Lung (tissue), 16 donors: ENCODE results near the gene WDR90. TPM values are rescaled to one million over a fixed set of nuclear protein-coding genes. Genes with fewer than 3 reads are reported as not detected.

Source experiments
- ATAC-seq: fragments of 200-7000 bp; cut with Tn5 transposase; one replicate; pipeline ENCODE4 v1.9.1; 2020; ENCODE audit warnings: moderate number of reproducible peaks; ENCODE audit not compliant: insufficient read depth, low FRiP score
- DNase-seq, 3 donors: peaks; one replicate each; pipeline ENCODE4 v3.0.0-alpha.2; 2013 to 2017
- H3K27ac ChIP-seq, 2 donors: one replicate each; pipeline ENCODE4 v1.5.1; 2013; ENCODE audit warnings: mild to moderate bottlenecking in 2 of 2, moderate library complexity in 2 of 2, control low read depth in 1 of 2, inconsistent platforms in 1 of 2, low read depth in 1 of 2, low read length in 1 of 2
- H3K27me3 ChIP-seq, 3 donors: one replicate each; pipeline ENCODE4 v1.5.1; 2013; ENCODE audit warnings: low read length in 2 of 3; ENCODE audit not compliant: control insufficient read depth in 3 of 3, insufficient read depth in 3 of 3
- H3K36me3 ChIP-seq, 4 donors: one replicate each; pipeline ENCODE4 v1.5.1; 2013; ENCODE audit warnings: low read length in 4 of 4, mild to moderate bottlenecking in 1 of 4, moderate library complexity in 1 of 4; ENCODE audit not compliant: control insufficient read depth in 4 of 4, insufficient read depth in 4 of 4
- H3K4me1 ChIP-seq, 5 donors: one replicate each; pipeline ENCODE4 v1.5.1; 2013; ENCODE audit warnings: low read length in 5 of 5, mild to moderate bottlenecking in 2 of 5, moderate library complexity in 1 of 5; ENCODE audit not compliant: control insufficient read depth in 5 of 5, insufficient read depth in 5 of 5
- H3K4me3 ChIP-seq: one replicate; pipeline ENCODE4 v1.5.1; 2013; ENCODE audit warnings: mild to moderate bottlenecking, control low read depth, moderate library complexity
- H3K9ac ChIP-seq, 2 donors: one replicate each; pipeline ENCODE4 v1.5.1; 2013; ENCODE audit warnings: low read length in 2 of 2, control low read depth in 1 of 2; ENCODE audit not compliant: insufficient read depth in 1 of 2
- H3K9me3 ChIP-seq, 4 donors: one replicate each; pipeline ENCODE4 v1.5.1; 2013; ENCODE audit warnings: low read length in 3 of 4, mild to moderate bottlenecking in 1 of 4, moderate library complexity in 1 of 4; ENCODE audit not compliant: control insufficient read depth in 4 of 4, insufficient read depth in 3 of 4
- WGBS, 2 donors: extraction: QIAGEN DNeasy Blood & Tissue Kit; methylation state at CpG; one replicate each; pipeline ENCODE4 v1.1.7; 2013; 5-methylcytosine and 5-hydroxymethylcytosine counted together
- long read RNA-seq, 5 donors: transcript quantifications; one replicate each; lab custom pipeline, GENCODE V29; 2026
- polyA plus RNA-seq, 2 donors: library from polyadenylated mRNA; stranded (reverse); fragments of 200-250 nt; gene quantifications; one replicate each; pipeline ENCODE4 v1.2.1, GENCODE V29; 2013
- total RNA-seq, 2 donors: library from RNA; depleted of rRNA in 1 of 2; stranded (reverse); fragments of >200 nt in 1 of 2; gene quantifications; one replicate each; pipeline ENCODE4 v1.2.1, GENCODE V29; 2014 to 2021
- TF ChIP-seq, protein P1 (sequence below): IDR thresholded peaks from 2 replicates; pipeline ENCODE4 v1.5.1; 2012; ENCODE audit warnings: mild to moderate bottlenecking; ENCODE audit errors: control extremely low read depth, extremely low read depth
- donor health status: control.
- donor health status: control.
- donor health status: Bipolar disorder and iron deficiency.
- donor health status: healthy.
- donor health status: DM: yes; HTN: yes; CAD: no.

Gene WDR90
- total RNA-seq = 10 to 100 TPM; 22.4 to 74.2 TPM
- polyA plus RNA-seq = 10 to 100 TPM; 18.6 to 33.4 TPM
- long read RNA-seq, donor 1, partial matches to known transcripts = 16 of 16 reads
- long read RNA-seq, donor 1, other reads (novel, unspliced or antisense) = 0 of 16 reads
- long read RNA-seq, donor 2, partial matches to known transcripts = 6 of 6 reads
- long read RNA-seq, donor 2, other reads (novel, unspliced or antisense) = 0 of 6 reads
- long read RNA-seq, donor 3, partial matches to known transcripts = 8 of 8 reads
- long read RNA-seq, donor 3, other reads (novel, unspliced or antisense) = 0 of 8 reads
- long read RNA-seq, donor 4, partial matches to known transcripts = 8 of 8 reads
- long read RNA-seq, donor 4, other reads (novel, unspliced or antisense) = 0 of 8 reads
- long read RNA-seq, donor 5, partial matches to known transcripts = 23 of 24 reads
- long read RNA-seq, donor 5, other reads (novel, unspliced or antisense) = 0 of 24 reads

DNA sequence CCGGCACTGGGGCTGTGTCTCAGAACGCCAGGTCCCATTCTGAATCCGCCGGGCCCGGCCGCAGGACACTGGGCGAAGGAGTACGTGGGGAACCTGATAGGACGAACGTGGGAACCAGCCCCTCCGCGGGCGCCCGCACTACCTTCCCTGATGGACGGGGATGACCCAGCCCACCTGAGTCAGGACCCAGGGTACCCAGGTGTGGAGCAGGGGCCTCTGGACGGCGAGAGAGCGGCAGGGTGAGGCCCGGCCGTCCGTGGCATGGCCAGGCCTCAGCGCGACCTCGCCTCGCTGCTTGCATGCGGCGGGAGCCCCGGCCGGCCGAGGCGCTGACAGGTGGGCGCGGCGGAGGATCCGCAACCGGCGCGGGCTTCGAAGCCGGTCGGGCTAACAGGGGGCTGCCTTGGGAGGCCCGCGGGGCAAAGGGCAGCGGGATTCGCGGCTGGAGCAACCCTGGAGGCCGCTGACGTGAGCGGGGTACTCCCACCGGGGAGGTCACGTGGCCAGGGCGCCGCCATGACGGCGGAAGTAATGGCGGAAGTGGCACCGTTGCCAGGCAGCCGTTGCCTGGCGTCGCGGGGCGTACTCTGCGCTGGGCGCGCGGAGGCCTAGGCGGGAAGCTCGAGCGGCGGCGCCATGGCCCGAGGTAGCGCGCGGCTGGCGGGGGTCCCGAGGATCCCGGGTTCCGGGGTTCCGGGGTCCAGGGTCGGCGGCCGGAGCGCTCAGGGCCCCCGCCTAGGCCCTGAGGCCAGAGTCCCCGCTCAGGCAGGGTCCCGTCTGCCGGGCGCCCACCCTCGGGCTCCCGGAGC, at the start of gene WDR90:
WDR90 (plus strand) TSS at position 585 of the 809 bp plus-strand sequence; CDS start at position 637, 52 bp downstream.
- 0 to 1% methylated on average over 70 to 91 of the region's 91 CpGs for WGBS, 2 donors
- ATAC-seq = peak; percentile 89
- TF ChIP-seq, protein P1, sequence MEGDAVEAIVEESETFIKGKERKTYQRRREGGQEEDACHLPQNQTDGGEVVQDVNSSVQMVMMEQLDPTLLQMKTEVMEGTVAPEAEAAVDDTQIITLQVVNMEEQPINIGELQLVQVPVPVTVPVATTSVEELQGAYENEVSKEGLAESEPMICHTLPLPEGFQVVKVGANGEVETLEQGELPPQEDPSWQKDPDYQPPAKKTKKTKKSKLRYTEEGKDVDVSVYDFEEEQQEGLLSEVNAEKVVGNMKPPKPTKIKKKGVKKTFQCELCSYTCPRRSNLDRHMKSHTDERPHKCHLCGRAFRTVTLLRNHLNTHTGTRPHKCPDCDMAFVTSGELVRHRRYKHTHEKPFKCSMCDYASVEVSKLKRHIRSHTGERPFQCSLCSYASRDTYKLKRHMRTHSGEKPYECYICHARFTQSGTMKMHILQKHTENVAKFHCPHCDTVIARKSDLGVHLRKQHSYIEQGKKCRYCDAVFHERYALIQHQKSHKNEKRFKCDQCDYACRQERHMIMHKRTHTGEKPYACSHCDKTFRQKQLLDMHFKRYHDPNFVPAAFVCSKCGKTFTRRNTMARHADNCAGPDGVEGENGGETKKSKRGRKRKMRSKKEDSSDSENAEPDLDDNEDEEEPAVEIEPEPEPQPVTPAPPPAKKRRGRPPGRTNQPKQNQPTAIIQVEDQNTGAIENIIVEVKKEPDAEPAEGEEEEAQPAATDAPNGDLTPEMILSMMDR = no peak

DNA sequence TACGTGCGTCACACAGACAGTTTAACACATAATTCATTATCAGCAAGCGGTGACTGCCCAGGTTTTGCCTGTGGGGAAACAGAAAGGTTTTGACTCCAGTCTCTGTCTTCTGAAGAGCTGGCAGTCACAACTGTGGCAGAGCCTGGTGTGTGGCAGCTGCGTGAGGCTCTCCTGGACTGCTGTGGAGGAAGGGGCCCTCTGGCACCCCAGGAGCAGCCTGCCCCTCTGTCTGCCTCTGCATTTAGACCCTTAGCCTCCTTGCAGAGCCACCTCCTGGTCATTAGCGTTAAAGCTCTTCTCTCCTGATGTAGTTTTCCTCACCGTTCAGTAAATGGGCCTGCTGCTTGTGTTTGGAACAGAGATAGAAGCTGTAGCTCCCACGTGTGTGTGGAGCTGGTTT, 48.4 kb upstream of the WDR90 start:
- Histone ChIP-seq H3K9ac (no peak overlapping the region), H3K36me3 (peaks cover 0 to 14% (median 7%) of the 10 kb centered on the region in 4 donors), H3K4me1 (peaks cover 0 to 2% (median 0%) of the 10 kb centered on the region in 5 donors), H3K9me3 (no peaks in the 10 kb centered on the region), H3K27ac (no peak overlapping the region), H3K27me3 (no peaks in the 10 kb centered on the region), H3K4me3 (no peak overlapping the region)
- no peak for ATAC-seq
- TF ChIP-seq, protein P1 = no peak
- DNase-seq = no peak
- WGBS, 2 donors = 43 to 57% methylated on average over 7 of the region's 7 CpGs

More for the DNA sequence above, at the start of gene WDR90:
- Histone ChIP-seq H3K27ac (peak within 1 kb of the TSS; percentile 83 to 94), H3K4me1 (peaks cover 0 to 21% (median 8%) of the 10 kb centered on the region in 5 donors), H3K9me3 (no peaks in the 10 kb centered on the region), H3K27me3 (no peaks in the 10 kb centered on the region), H3K36me3 (peaks cover 0 to 7% (median 2%) of the 10 kb centered on the region in 4 donors), H3K9ac (peak within 1 kb of the TSS; percentile 73 to 78), H3K4me3 (peak within 1 kb of the TSS; percentile 72)
- DNase-seq = peak; percentile 91 to 94 (median 91)

DNA sequence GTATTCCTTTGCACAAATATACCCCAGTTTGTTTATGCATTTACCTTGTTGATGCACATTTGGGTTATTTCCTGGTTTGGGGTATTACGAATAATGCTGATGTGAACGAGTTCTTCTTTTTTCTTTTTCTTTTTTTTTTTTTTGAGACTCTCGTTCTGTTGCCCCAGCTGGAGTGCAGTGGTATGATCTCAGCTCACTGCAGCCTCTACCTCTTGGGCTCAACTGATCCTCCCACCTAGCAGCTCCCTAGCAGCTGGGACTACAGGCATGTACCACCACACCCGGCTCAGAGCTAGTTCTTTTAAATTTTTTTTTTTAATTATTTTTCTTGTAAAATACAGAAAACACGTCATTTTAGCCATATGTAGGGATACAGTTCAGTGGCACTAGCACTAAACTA, 45.2 kb upstream of the WDR90 start:
- Histone ChIP-seq H3K9ac (no peak overlapping the region), H3K4me1 (peaks cover 0 to 4% (median 0%) of the 10 kb centered on the region in 5 donors), H3K4me3 (no peak overlapping the region), H3K27me3 (no peaks in the 10 kb centered on the region), H3K36me3 (peaks cover 0 to 10% (median 4%) of the 10 kb centered on the region in 4 donors), H3K9me3 (no peaks in the 10 kb centered on the region), H3K27ac (no peak overlapping the region)
- 56 to 71% methylated on average over 5 of the region's 5 CpGs for WGBS, 2 donors
- TF ChIP-seq, protein P1 = no peak
- ATAC-seq (no peak), DNase-seq (no peak)
